ENCODE measurements around the gene ZBTB20. TPM values are rescaled to one million over a fixed set of nuclear protein-coding genes. Genes with fewer than 3 reads are reported as not detected.

Gene ZBTB20
- total RNA-seq, 2 experiments from 2014 or later: 5.1 to 5.3 TPM

- ATAC-seq (no peak), DNase-seq (no peak)
- intact Hi-C loops (cut with micrococcal nuclease): no loop called here
- H3K4me3 Mint-ChIP-seq: no peak overlapping the region
- H3K9me3 Mint-ChIP-seq: no peaks in the 10 kb centered on the region
- no peak overlapping the region for H3K27ac Mint-ChIP-seq
- peaks cover 14% of the 10 kb centered on the region for H3K36me3 Mint-ChIP-seq (ENCODE audit: low read depth)
- H3K4me1 Mint-ChIP-seq (ENCODE audit: low read depth): peaks cover 6% of the 10 kb centered on the region
- no peak for TF ChIP-seq CTCF (IDR thresholded peaks at IDR 0.05)
- CTCF ChIA-PET: no interaction called here
- H3K27me3 Mint-ChIP-seq: no peaks in the 10 kb centered on the region
- POLR2A ChIA-PET: no interaction called here
Measured at GRCh38 chr3:114939920-114940319, 207.2 kb downstream of the ZBTB20 start.

- Mint-ChIP-seq H3K9me3 (peaks cover 6% of the 10 kb centered on the region), H3K4me1 (ENCODE audit: low read depth) (peaks cover 4% of the 10 kb centered on the region), H3K36me3 (ENCODE audit: low read depth) (peaks cover 29% of the 10 kb centered on the region), H3K27me3 (no peaks in the 10 kb centered on the region), H3K4me3 (no peak overlapping the region), H3K27ac (no peak overlapping the region)
- intact Hi-C loops (cut with micrococcal nuclease): no loop called here
- no peak for ATAC-seq
- ChIA-PET POLR2A (no interaction called here), CTCF (no interaction called here)
- DNase-seq: no peak
- TF ChIP-seq CTCF (IDR thresholded peaks at IDR 0.05): no peak
Measured at GRCh38 chr3:114933407-114933806, 213.7 kb downstream of the ZBTB20 start.

GRCh38 chr3:114929971-114930732 is 216.9 kb downstream of the ZBTB20 start:
- CTCF ChIA-PET: interaction anchor here (1.0 kb wide), 1 partner anchor 21 kb away, joined by 3 read pairs; no protein-coding TSS in a partner anchor
- POLR2A ChIA-PET: no interaction called here
- Mint-ChIP-seq H3K9me3 (peaks cover 11% of the 10 kb centered on the region), H3K4me3 (no peak overlapping the region), H3K27me3 (no peaks in the 10 kb centered on the region), H3K4me1 (ENCODE audit: low read depth) (peaks cover 4% of the 10 kb centered on the region), H3K27ac (no peak overlapping the region), H3K36me3 (ENCODE audit: low read depth) (peaks cover 29% of the 10 kb centered on the region)
- ATAC-seq (no peak), DNase-seq (no peak)
- TF ChIP-seq CTCF (IDR thresholded peaks at IDR 0.05): no peak
- intact Hi-C loops (cut with micrococcal nuclease): no loop called here

GRCh38 chr3:114928989-114929640 is 218.0 kb downstream of the ZBTB20 start:
- no peak for TF ChIP-seq CTCF (IDR thresholded peaks at IDR 0.05)
- Mint-ChIP-seq H3K4me1 (ENCODE audit: low read depth) (peaks cover 4% of the 10 kb centered on the region), H3K9me3 (peaks cover 13% of the 10 kb centered on the region), H3K27ac (no peak overlapping the region), H3K27me3 (no peaks in the 10 kb centered on the region), H3K36me3 (ENCODE audit: low read depth) (peaks cover 33% of the 10 kb centered on the region), H3K4me3 (no peak overlapping the region)
- intact Hi-C loops (cut with micrococcal nuclease): no loop called here
- DNase-seq (no peak), ATAC-seq (no peak)
- ChIA-PET CTCF (interaction anchor here (1.0 kb wide), 1 partner anchor 20 kb away, joined by 3 read pairs; no protein-coding TSS in a partner anchor), POLR2A (no interaction called here)

GRCh38 chr3:114904633-114905032 is 242.5 kb downstream of the ZBTB20 start:
- CTCF ChIA-PET: no interaction called here
- intact Hi-C loops (cut with micrococcal nuclease): no loop called here
- POLR2A ChIA-PET: no interaction called here
- ATAC-seq: no peak
- Mint-ChIP-seq H3K36me3 (ENCODE audit: low read depth) (peaks cover 6% of the 10 kb centered on the region), H3K27me3 (no peaks in the 10 kb centered on the region), H3K27ac (no peak overlapping the region), H3K9me3 (no peaks in the 10 kb centered on the region), H3K4me1 (ENCODE audit: low read depth) (peaks cover 11% of the 10 kb centered on the region), H3K4me3 (no peak overlapping the region)
- TF ChIP-seq CTCF (IDR thresholded peaks at IDR 0.05): no peak
- DNase-seq: no peak

Measured in activated CD8-positive, alpha-beta T cell treated with anti-CD3 and anti-CD28 coated beads for 36 hours (primary cell).